K562 (cell line): ENCODE results near the gene PHOSPHO1. TPM values are rescaled to one million over a fixed set of nuclear protein-coding genes. Genes with fewer than 3 reads are reported as not detected.

Source experiments
- ATAC-seq: fragments of 200-7000 bp; cut with Tn5 transposase; 3 replicates; pipeline ENCODE4 v1.9.1; 2020; ENCODE audit warnings: moderate library complexity
- BruUV-seq: library from RNA; stranded (reverse); fragments of 400-500 nt; replicated peaks from 2 replicates; lab custom pipeline; 2021; lab: Mats Ljungman, UMichigan
- CTCF ChIA-PET: fragments of 300-600 bp; formaldehyde crosslinking; extraction: SDS; loops from one replicate; lab custom pipeline; 2021; ENCODE audit warnings: low intra/inter-chr PET ratio; lab: Yijun Ruan, JAX
- POLR2A ChIA-PET: fragments of 300-600, 350-650 bp; sonication (Branson Sonifier 250); formaldehyde crosslinking; extraction: SDS; loops from one replicate; lab custom pipeline; 2021; ENCODE audit warnings: antibody characterized with exemption, inconsistent platforms; lab: Yijun Ruan, JAX
- DNase-seq, 4 experiments: peaks; one replicate each; pipeline versions ENCODE4 v3.0.0 to v3.0.0-alpha.2; 2011 to 2018; ENCODE audit warnings: low spot score in 3 of 4, mixed read lengths in 3 of 4; ENCODE audit errors: extremely low read depth in 1 of 4
- FAIRE-seq: peaks from 2 replicates; lab custom pipeline; 2011; peaks lifted over from hg19 to GRCh38; lab: Jason Lieb, UNC
- H2AFZ ChIP-seq: 2 replicates; pipeline ENCODE4 v1.6.0; 2011; ENCODE audit warnings: low read depth, low read length, control low read depth, inconsistent platforms
- H3K27ac ChIP-seq: fragments of 200-600 bp; 3 replicates; pipeline ENCODE4 v1.8.0; 2011; ENCODE audit warnings: low read depth, mild to moderate bottlenecking, control low read depth, inconsistent platforms, low read length, moderate library complexity, mixed read lengths; ENCODE audit errors: extremely low read depth
- H3K27me3 ChIP-seq, 2 experiments: fragments of 300-600 bp in 1 of 2; 2 replicates in 1 of 2; 3 replicates in 1 of 2; pipeline versions ENCODE4 v1.6.0 to v1.8.0; 2011; ENCODE audit warnings: inconsistent platforms in 2 of 2, low read length in 2 of 2, mild to moderate bottlenecking in 1 of 2, mixed read lengths in 1 of 2, moderate library complexity in 1 of 2; ENCODE audit not compliant: control insufficient read depth in 2 of 2, insufficient read depth in 2 of 2
- H3K36me3 ChIP-seq: fragments of 300-600 bp; 3 replicates; pipeline ENCODE4 v1.8.0; 2011; ENCODE audit warnings: mild to moderate bottlenecking, low read length, inconsistent platforms; ENCODE audit not compliant: control insufficient read depth, insufficient read depth
- H3K4me1 ChIP-seq, 2 experiments: fragments of 200-600 bp in 1 of 2; replicated peaks in 1 of 2; 2 replicates in 1 of 2; 3 replicates in 1 of 2; pipeline versions ENCODE4 v1.5.1 to v1.8.0; 2011; ENCODE audit warnings: inconsistent platforms in 2 of 2, low read length in 2 of 2, mild to moderate bottlenecking in 1 of 2, mixed read lengths in 1 of 2, moderate library complexity in 1 of 2; ENCODE audit not compliant: control insufficient read depth in 2 of 2, insufficient read depth in 2 of 2
- H3K4me2 ChIP-seq: 2 replicates; pipeline ENCODE4 v1.6.1; 2011; ENCODE audit warnings: low read length, control low read depth, inconsistent platforms, mixed read lengths; ENCODE audit not compliant: insufficient read depth
- H3K4me3 ChIP-seq: fragments of 200-600 bp; sonication (generic), shearing (Covaris generic); 2 replicates; pipeline ENCODE4 v1.5.1; 2016; ENCODE audit warnings: control low read depth, inconsistent platforms
- H3K79me2 ChIP-seq: fragments of 200-600 bp; 3 replicates; pipeline ENCODE4 v1.8.0; 2011; ENCODE audit warnings: low read length, inconsistent platforms; ENCODE audit not compliant: control insufficient read depth, insufficient read depth
- H3K9ac ChIP-seq, 2 experiments: 2 replicates each; pipeline versions ENCODE4 v1.6.0 to v1.6.1; 2011; ENCODE audit warnings: low read depth in 2 of 2, low read length in 2 of 2, control low read depth in 1 of 2, inconsistent platforms in 1 of 2, mild to moderate bottlenecking in 1 of 2, mixed read lengths in 1 of 2; ENCODE audit not compliant: insufficient read depth in 1 of 2
- H3K9me1 ChIP-seq: one replicate; pipeline ENCODE4 v1.6.0; 2011; ENCODE audit warnings: inconsistent platforms, mild to moderate bottlenecking, low read length, moderate library complexity; ENCODE audit not compliant: control insufficient read depth, insufficient read depth
- H3K9me3 ChIP-seq: replicated peaks from 2 replicates; pipeline ENCODE4 v1.5.1; 2011; ENCODE audit warnings: low read depth, low read length, inconsistent platforms; ENCODE audit not compliant: control insufficient read depth, insufficient read depth
- H4K20me1 ChIP-seq: replicated peaks from 2 replicates; pipeline ENCODE4 v1.6.1; 2011; ENCODE audit warnings: low read length, inconsistent platforms, mixed read lengths; ENCODE audit not compliant: control insufficient read depth, insufficient read depth
- ASH1L ChIP-seq: fragments of 450-650 bp; IDR thresholded peaks from 2 replicates; pipeline ENCODE4 v1.6.1; 2018; ENCODE audit warnings: borderline replicate concordance, mild to moderate bottlenecking, low read depth; ENCODE audit not compliant: partially characterized antibody
- CTCF ChIP-seq, 3 experiments: IDR thresholded peaks in 2 of 3; conservative IDR thresholded peaks in 1 of 3; 2 replicates each; pipeline ENCODE4 v1.5.1; 2011 to 2012; ENCODE audit warnings: low read length in 3 of 3, mild to moderate bottlenecking in 3 of 3, control low read depth in 2 of 3, improper control_type of control experiment in 1 of 3, inconsistent platforms in 1 of 3, low read depth in 1 of 3, mixed read lengths in 1 of 3, moderate library complexity in 1 of 3; ENCODE audit not compliant: insufficient read depth in 2 of 3
- CUX1 ChIP-seq: fragments of 200-800 bp; sonication (Bioruptor generic); IDR thresholded peaks from 2 replicates; pipeline ENCODE4 v1.6.1; 2016; ENCODE audit warnings: missing genetic modification characterization, missing compliant biosample characterization
- HCFC1 ChIP-seq: IDR thresholded peaks from 2 replicates; pipeline ENCODE4 v1.6.1; 2012; ENCODE audit warnings: low read depth, low read length, improper control_type of control experiment
- MITF ChIP-seq: IDR thresholded peaks from 2 replicates; pipeline ENCODE4 v1.6.1; 2014; ENCODE audit warnings: antibody characterized with exemption
- RAD21 ChIP-seq, 2 experiments: fragments of 250-450 bp in 1 of 2; fragments of 450-650 bp in 1 of 2; sonication (Bioruptor Pico) in 1 of 2; formaldehyde crosslinking in 1 of 2; IDR thresholded peaks in 1 of 2; conservative IDR thresholded peaks in 1 of 2; 2 replicates each; pipeline versions ENCODE4 v1.4.0 to v1.8.0; 2020 to 2022; ENCODE audit warnings: mild to moderate bottlenecking in 2 of 2, moderate library complexity in 1 of 2
- RB1 ChIP-seq: fragments of 450-650 bp; IDR thresholded peaks from 2 replicates; pipeline ENCODE4 v1.6.1; 2017; ENCODE audit warnings: low read depth, mild to moderate bottlenecking
- SMC3 ChIP-seq: conservative IDR thresholded peaks from 2 replicates; pipeline ENCODE4 v1.6.1; 2011; ENCODE audit warnings: low read depth, low read length, improper control_type of control experiment; ENCODE audit not compliant: insufficient read depth
- SP2 ChIP-seq: IDR thresholded peaks from 2 replicates; pipeline ENCODE4 v1.6.1; 2011; ENCODE audit warnings: mild to moderate bottlenecking, low read depth, low read length, moderate library complexity; ENCODE audit not compliant: poor library complexity, severe bottlenecking; ENCODE audit errors: extremely low read depth
- ZNF184 ChIP-seq: sonication (generic); formaldehyde crosslinking; IDR thresholded peaks from 2 replicates; pipeline ENCODE4 v1.5.0; 2020; ENCODE audit warnings: missing genetic modification reagents
- WGBS: fragments of 100-300 bp; shearing (Covaris generic); methylation state at CpG from one replicate; pipeline ENCODE4 v1.1.6; 2016; ENCODE audit warnings: low coverage, mixed read lengths; ENCODE audit not compliant: insufficient coverage; ENCODE audit errors: missing lambda C conversion rate; 5-methylcytosine and 5-hydroxymethylcytosine counted together
- in situ Hi-C: fragments of 300-500 bp; cut with MboI; formaldehyde crosslinking; loops from 4 replicates; pipeline ENCODE4 v1.15.0; 2018; ENCODE audit warnings: inconsistent platforms, mixed read lengths
- intact Hi-C: fragments of 100-400 bp; cut with micrococcal nuclease; formaldehyde crosslinking; loops from 2 replicates; pipeline ENCODE4 v1.14.2; 2022
- polyA plus RNA-seq, 8 experiments: library from polyadenylated mRNA; depleted of rRNA in 4 of 8; stranded (reverse) in 5 of 8; unstranded in 3 of 8; fragments of >200 nt; fragmentation: Nextera tagmentation in 2 of 8; fragmentation: Illumina TruSeq in 1 of 8; extraction: Ambion mirVana in 2 of 8; extraction: Trizol in 1 of 8; gene quantifications; 2 replicates each; pipeline versions ENCODE4 v1.2.1 to v1.2.3, GENCODE V29; 2011 to 2014; ENCODE audit warnings: inconsistent platforms in 1 of 8, missing spikeins in 1 of 8
- total RNA-seq, 7 experiments: library from RNA; depleted of rRNA in 6 of 7; stranded (reverse); fragments of >200 nt in 6 of 7; fragmentation: Illumina TruSeq in 2 of 7; extraction: Trizol in 2 of 7; gene quantifications; 2 replicates each; pipeline versions ENCODE4 v1.2.1 to v1.2.3, GENCODE V29; 2011 to 2021; ENCODE audit warnings: low replicate concordance in 1 of 7

The PHOSPHO1 gene
- total and polyA plus RNA-seq, 9 of the 15 experiments (the other 6 are each of a cell fraction or from before 2014, with no cell fraction given): 0.06 to 0.07 TPM; not detected in 7

- CTCF ChIA-PET: interaction anchor here (0.6 to 1.3 kb wide), 3 partner anchors 67 to 333 kb away, joined by 3 to 4 read pairs (median 4); no protein-coding TSS in a partner anchor
- no peaks in the 10 kb centered on the region for H3K36me3 ChIP-seq
- no peak overlapping the region for H3K4me3 ChIP-seq
- intact Hi-C loops: loop anchor here (5.0 kb wide), 1 partner anchor 69 kb away; no protein-coding TSS in a partner anchor
- WGBS: 17% methylated on average over 27 of the region's 31 CpGs
- no peaks in the 10 kb centered on the region for H3K79me2 ChIP-seq
- H3K9me3 ChIP-seq: no peaks in the 10 kb centered on the region; the same call in 1 of the 2 replicates
- H4K20me1 ChIP-seq: no peaks in the 10 kb centered on the region
- H3K4me2 ChIP-seq: no peak overlapping the region; the same call in 1 of the 2 replicates
- H3K27ac ChIP-seq: no peak overlapping the region
- peaks cover 0 to 53% of the 10 kb centered on the region in 2 experiments; a peak in 3 of 5 replicates for H3K27me3 ChIP-seq
- DNase-seq (peak; percentile 63 to 74 (median 70)), FAIRE-seq (peak; percentile 72), ATAC-seq (peak; percentile 78)
- H3K9ac ChIP-seq: no peak overlapping the region
- in situ Hi-C loops: no loop called here
- POLR2A ChIA-PET: interaction anchor here (1.7 kb wide), 1 partner anchor 9 kb away, joined by 3 read pairs; no protein-coding TSS in a partner anchor
- no peak overlapping the region for H2AFZ ChIP-seq
- peaks cover 0 to 29% of the 10 kb centered on the region in 2 experiments; a peak in 3 of 5 replicates for H3K4me1 ChIP-seq
- BruUV-seq: no TSS peak
- H3K9me1 ChIP-seq: no peaks in the 10 kb centered on the region
- TF ChIP-seq HCFC1: no peak
- no peak for TF ChIP-seq ZNF184 (CRISPR knock-in tag)
- 0 out of 2 replicates have a peak, but pooled peaks have one; percentile 29 for TF ChIP-seq RB1
- TF ChIP-seq SMC3: peak; percentile 68
- no peak for TF ChIP-seq CUX1 (CRISPR knock-in tag)
- no peak for TF ChIP-seq SP2
- no peak for TF ChIP-seq ASH1L
- TF ChIP-seq CTCF (IDR thresholded peaks at IDR 0.05 in 2 of 3, conservative IDR thresholded peaks at IDR 0.05 in 1 of 3; ENCODE audit: insufficient read depth in 2 of 3, low read depth in 1 of 3, low read length in 3 of 3): peak; percentile 81 to 87 (median 82)
- TF ChIP-seq RAD21 (CRISPR knock-in tag; conservative IDR thresholded peaks at IDR 0.05 in 1 of 2, IDR thresholded peaks at IDR 0.05 in 1 of 2): peak; percentile 28 to 65; a peak in 3 of 4 replicates
- TF ChIP-seq MITF: no peak
These were observed 6.9 kb downstream of the PHOSPHO1 start for GRCh38 chr17:49223517-49224197.
